GM12878 (cell line): ENCODE results near the gene FANCG. TPM values are rescaled to one million over a fixed set of nuclear protein-coding genes. Genes with fewer than 3 reads are reported as not detected.

Experiments
- BACH1 ChIP-seq: fragments of 450-650 bp; IDR thresholded peaks from 2 replicates; pipeline ENCODE4 v1.6.1; 2017; ENCODE audit warnings: mild to moderate bottlenecking, borderline replicate concordance
- CHD2 ChIP-seq: IDR thresholded peaks from 2 replicates; pipeline ENCODE4 v1.6.1; 2011; ENCODE audit warnings: low read depth, low read length, improper control_type of control experiment, borderline replicate concordance
- CREM ChIP-seq: IDR thresholded peaks from 2 replicates; pipeline ENCODE4 v1.6.1; 2014; ENCODE audit warnings: antibody characterized with exemption, low read depth
- E2F4 ChIP-seq: IDR thresholded peaks from 2 replicates; pipeline ENCODE4 v1.6.1; 2012; ENCODE audit warnings: low read depth, low read length, improper control_type of control experiment
- EGR1 ChIP-seq, 2 experiments: IDR thresholded peaks; 1 replicate in 1 of 2; 2 replicates in 1 of 2; pipeline ENCODE4 v1.6.1; 2011 to 2012; ENCODE audit warnings: low read depth in 2 of 2, low read length in 2 of 2, borderline replicate concordance in 1 of 2, mild to moderate bottlenecking in 1 of 2, moderate library complexity in 1 of 2
- FOXM1 ChIP-seq: IDR thresholded peaks from 2 replicates; pipeline ENCODE4 v1.6.1; 2012; ENCODE audit warnings: low read depth, mild to moderate bottlenecking, inconsistent platforms, low read length, moderate library complexity
- GABPA ChIP-seq: IDR thresholded peaks from 2 replicates; pipeline ENCODE4 v1.6.1; 2014; ENCODE audit warnings: antibody characterized with exemption, low read depth, mild to moderate bottlenecking, inconsistent platforms
- HCFC1 ChIP-seq: fragments of 150-350 bp; IDR thresholded peaks from 2 replicates; pipeline ENCODE4 v1.6.1; 2014; ENCODE audit warnings: low read length
- IKZF1 ChIP-seq: fragments of 450-650 bp; conservative IDR thresholded peaks from 2 replicates; pipeline ENCODE4 v1.6.1; 2017; ENCODE audit warnings: antibody characterized with exemption, mild to moderate bottlenecking
- IRF4 ChIP-seq: IDR thresholded peaks from 2 replicates; pipeline ENCODE4 v1.6.1; 2011; ENCODE audit warnings: low read depth, low read length
- KDM1A ChIP-seq: fragments of 200-600 bp; sonication (generic); IDR thresholded peaks from 2 replicates; pipeline ENCODE4 v1.6.1; 2016; ENCODE audit warnings: borderline replicate concordance
- MAX ChIP-seq: IDR thresholded peaks from 2 replicates; pipeline ENCODE4 v1.6.1; 2012; ENCODE audit warnings: low read depth, low read length, improper control_type of control experiment
- NBN ChIP-seq: fragments of 450-650 bp; IDR thresholded peaks from 2 replicates; pipeline ENCODE4 v1.6.1; 2016
- PBX3 ChIP-seq: IDR thresholded peaks from 2 replicates; pipeline ENCODE4 v1.6.1; 2011; ENCODE audit warnings: mild to moderate bottlenecking, low read depth, low read length, moderate library complexity; ENCODE audit not compliant: insufficient replicate concordance
- PML ChIP-seq: IDR thresholded peaks from 2 replicates; pipeline ENCODE4 v1.6.1; 2012; ENCODE audit warnings: low read length, inconsistent platforms
- POLR2A ChIP-seq: IDR thresholded peaks from 2 replicates; pipeline ENCODE4 v1.6.1; 2011; ENCODE audit warnings: low read depth, mild to moderate bottlenecking, low read length
- RAD51 ChIP-seq: fragments of 450-650 bp; IDR thresholded peaks from 2 replicates; pipeline ENCODE4 v1.6.1; 2016; ENCODE audit warnings: moderate library complexity, mild to moderate bottlenecking, inconsistent platforms
- RUNX3 ChIP-seq: IDR thresholded peaks from 2 replicates; pipeline ENCODE4 v1.6.1; 2012; ENCODE audit warnings: low read length, inconsistent platforms
- SIN3A ChIP-seq: IDR thresholded peaks from 2 replicates; pipeline ENCODE4 v1.6.1; 2012; ENCODE audit warnings: low read depth, low read length, improper control_type of control experiment
- SIX5 ChIP-seq: IDR thresholded peaks from 2 replicates; pipeline ENCODE4 v1.6.1; 2011; ENCODE audit warnings: mild to moderate bottlenecking, low read depth, low read length, moderate library complexity; ENCODE audit not compliant: severe bottlenecking
- SRF ChIP-seq, 2 experiments: IDR thresholded peaks; 2 replicates each; pipeline ENCODE4 v1.6.1; 2011; ENCODE audit warnings: low read depth in 2 of 2, low read length in 2 of 2, mild to moderate bottlenecking in 1 of 2, moderate library complexity in 1 of 2
- SUPT20H ChIP-seq: IDR thresholded peaks from 2 replicates; pipeline ENCODE4 v1.6.1; 2011; ENCODE audit warnings: low read depth, mild to moderate bottlenecking, low read length, moderate library complexity, borderline replicate concordance; ENCODE audit not compliant: control insufficient read depth
- TAF1 ChIP-seq: IDR thresholded peaks from 2 replicates; pipeline ENCODE4 v1.6.1; 2011; ENCODE audit warnings: mild to moderate bottlenecking, low read depth, low read length, borderline replicate concordance
- YY1 ChIP-seq: IDR thresholded peaks from 2 replicates; pipeline ENCODE4 v1.6.1; 2011; ENCODE audit warnings: low read depth, mild to moderate bottlenecking, low read length
- ZBTB11 ChIP-seq: fragments of 450-650 bp; formaldehyde crosslinking; IDR thresholded peaks from 2 replicates; pipeline ENCODE4 v1.5.0; 2022; ENCODE audit warnings: mild to moderate bottlenecking, missing genetic modification characterization
- ZNF384 ChIP-seq: IDR thresholded peaks from 2 replicates; pipeline ENCODE4 v1.6.1; 2012; ENCODE audit warnings: low read depth, mild to moderate bottlenecking, low read length, improper control_type of control experiment, borderline replicate concordance
- polyA plus RNA-seq, 11 experiments: library from polyadenylated mRNA; depleted of rRNA in 4 of 11; unstranded in 6 of 11; stranded (reverse) in 5 of 11; fragments of >200 nt; fragmentation: Nextera tagmentation in 4 of 11; fragmentation: Illumina TruSeq in 1 of 11; extraction: Ambion mirVana in 4 of 11; extraction: Trizol in 1 of 11; gene quantifications; 1 replicate in 1 of 11; 2 replicates in 10 of 11; pipeline versions ENCODE4 v1.2.1 to v1.2.3, GENCODE V29; 2011 to 2016; ENCODE audit warnings: inconsistent platforms in 2 of 11, missing spikeins in 2 of 11, low read depth in 1 of 11
- total RNA-seq, 4 experiments: library from RNA; depleted of rRNA in 3 of 4; stranded (reverse); fragments of >200 nt in 3 of 4; fragmentation: Illumina TruSeq in 1 of 4; extraction: Trizol in 1 of 4; gene quantifications; 2 replicates each; pipeline versions ENCODE4 v1.2.1 to v1.2.3, GENCODE V29; 2013 to 2021

FANCG gene
- total and polyA plus RNA-seq, 10 of the 15 experiments (the other 5 are each of a cell fraction or from before 2014, with no cell fraction given): 16.4 to 78.7 (median 45.4) TPM

- TF ChIP-seq ZBTB11: peak; percentile 46; the same call in 1 of the 2 replicates
- peak; percentile 87 for TF ChIP-seq CHD2
- peak; percentile 54 for TF ChIP-seq RUNX3
- 0 out of 4 replicates have a peak, but pooled peaks of 1 of the 2 experiments have one; percentile 53 for TF ChIP-seq SRF (IDR thresholded peaks at IDR 0.05; ENCODE audit: low read depth in 2 of 2, low read length in 2 of 2)
- 0 out of 2 replicates have a peak, but pooled peaks have one; percentile 32 for TF ChIP-seq IRF4
- TF ChIP-seq YY1: peak; percentile 82
- peak; percentile 92 for TF ChIP-seq POLR2A
- TF ChIP-seq GABPA: peak; percentile 80
- no peak for TF ChIP-seq KDM1A
- 0 out of 2 replicates have a peak, but pooled peaks have one; percentile 14 for TF ChIP-seq MAX
- peak; percentile 84 for TF ChIP-seq E2F4
- TF ChIP-seq ZNF384: peak; percentile 28; the same call in 1 of the 2 replicates
- TF ChIP-seq EGR1 (IDR thresholded peaks at IDR 0.05; ENCODE audit: borderline replicate concordance in 1 of 2, low read depth in 2 of 2, low read length in 2 of 2): peak in 1 of 2 experiments; percentile 42; a peak in 1 of 3 replicates
- no peak for TF ChIP-seq PBX3
- peak; percentile 87 for TF ChIP-seq SIN3A
- TF ChIP-seq IKZF1: peak; percentile 84
- TF ChIP-seq HCFC1: peak; percentile 86
- peak; percentile 58; the same call in 1 of the 2 replicates for TF ChIP-seq CREM
- TF ChIP-seq BACH1: peak; percentile 77
- peak; percentile 82; the same call in 1 of the 2 replicates for TF ChIP-seq NBN
- no peak for TF ChIP-seq RAD51
- TF ChIP-seq SIX5: peak; percentile 80
- peak; percentile 55 for TF ChIP-seq TAF1
- TF ChIP-seq PML: peak; percentile 54; the same call in 1 of the 2 replicates
- TF ChIP-seq FOXM1: no peak
- TF ChIP-seq SUPT20H: no peak
Observed at GRCh38 chr9:35079426-35080341, at the start of gene FANCG (continued).
